Astrocyte of the cerebellum (primary cell): ENCODE measurements around the gene PPP2R3B.
"Not testable (repeated sequence)": the region's sequence is repeated elsewhere in the genome, so short reads cannot be mapped to it uniquely, and the experiment has no call there.

Source experiments
- DNase-seq: peaks from one replicate; pipeline ENCODE4 v3.0.0-alpha.2; 2011; ENCODE audit warnings: low read depth
- H3K4me3 ChIP-seq: 2 replicates; pipeline ENCODE4 v1.5.1; 2011; ENCODE audit warnings: mild to moderate bottlenecking, low read depth, low read length, moderate library complexity
- in situ Hi-C: cut with HindIII; loops from 2 replicates; pipeline ENCODE4 v1.10.0; 2017; ENCODE audit warnings: low sequenced_read_pairs
- TF ChIP-seq, protein P1 (sequence below): IDR thresholded peaks from 2 replicates; pipeline ENCODE4 v1.5.1; 2012; ENCODE audit warnings: low read length, low read depth, moderate library complexity, mild to moderate bottlenecking; ENCODE audit errors: missing control alignments

The PPP2R3B gene

DNA sequence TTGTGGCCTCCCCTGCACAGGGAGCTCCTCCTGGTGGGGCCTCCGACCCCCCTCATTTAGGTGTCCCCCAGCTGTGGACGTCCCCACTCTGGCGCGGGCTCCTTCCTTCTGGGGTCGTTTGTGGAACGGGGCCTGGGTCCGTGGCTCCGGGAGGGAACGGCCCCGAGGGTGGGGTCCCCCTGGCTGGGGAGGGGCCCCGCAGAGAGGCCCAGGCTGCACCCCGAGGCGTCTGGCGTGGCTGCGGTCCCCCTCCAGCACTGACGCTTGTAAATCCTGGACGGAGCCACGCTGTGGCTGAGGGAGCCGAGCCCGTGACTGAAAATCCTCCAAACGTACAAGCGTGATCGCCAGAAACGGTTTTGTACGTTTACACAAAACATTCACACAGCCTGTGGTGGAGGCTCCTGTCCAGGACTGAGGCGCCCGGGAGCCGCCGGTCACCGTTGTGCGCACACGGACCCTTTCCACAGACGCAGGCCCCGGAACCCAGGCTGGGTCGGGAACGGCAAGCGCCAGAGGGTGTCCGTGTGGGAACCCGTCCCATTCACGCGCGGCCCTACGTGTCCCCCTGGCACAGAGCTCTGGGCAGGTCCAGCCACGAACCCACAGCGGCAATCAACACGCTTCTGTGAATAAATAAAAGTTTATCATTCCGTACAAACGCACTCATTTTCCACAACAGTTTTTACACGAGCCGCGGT is 52.9 kb downstream of the PPP2R3B start:
- TF ChIP-seq, protein P1, sequence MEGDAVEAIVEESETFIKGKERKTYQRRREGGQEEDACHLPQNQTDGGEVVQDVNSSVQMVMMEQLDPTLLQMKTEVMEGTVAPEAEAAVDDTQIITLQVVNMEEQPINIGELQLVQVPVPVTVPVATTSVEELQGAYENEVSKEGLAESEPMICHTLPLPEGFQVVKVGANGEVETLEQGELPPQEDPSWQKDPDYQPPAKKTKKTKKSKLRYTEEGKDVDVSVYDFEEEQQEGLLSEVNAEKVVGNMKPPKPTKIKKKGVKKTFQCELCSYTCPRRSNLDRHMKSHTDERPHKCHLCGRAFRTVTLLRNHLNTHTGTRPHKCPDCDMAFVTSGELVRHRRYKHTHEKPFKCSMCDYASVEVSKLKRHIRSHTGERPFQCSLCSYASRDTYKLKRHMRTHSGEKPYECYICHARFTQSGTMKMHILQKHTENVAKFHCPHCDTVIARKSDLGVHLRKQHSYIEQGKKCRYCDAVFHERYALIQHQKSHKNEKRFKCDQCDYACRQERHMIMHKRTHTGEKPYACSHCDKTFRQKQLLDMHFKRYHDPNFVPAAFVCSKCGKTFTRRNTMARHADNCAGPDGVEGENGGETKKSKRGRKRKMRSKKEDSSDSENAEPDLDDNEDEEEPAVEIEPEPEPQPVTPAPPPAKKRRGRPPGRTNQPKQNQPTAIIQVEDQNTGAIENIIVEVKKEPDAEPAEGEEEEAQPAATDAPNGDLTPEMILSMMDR: no peak
- DNase-seq: no peak
- H3K4me3 ChIP-seq: no peak overlapping the region
- in situ Hi-C loops: no loop called here

DNA sequence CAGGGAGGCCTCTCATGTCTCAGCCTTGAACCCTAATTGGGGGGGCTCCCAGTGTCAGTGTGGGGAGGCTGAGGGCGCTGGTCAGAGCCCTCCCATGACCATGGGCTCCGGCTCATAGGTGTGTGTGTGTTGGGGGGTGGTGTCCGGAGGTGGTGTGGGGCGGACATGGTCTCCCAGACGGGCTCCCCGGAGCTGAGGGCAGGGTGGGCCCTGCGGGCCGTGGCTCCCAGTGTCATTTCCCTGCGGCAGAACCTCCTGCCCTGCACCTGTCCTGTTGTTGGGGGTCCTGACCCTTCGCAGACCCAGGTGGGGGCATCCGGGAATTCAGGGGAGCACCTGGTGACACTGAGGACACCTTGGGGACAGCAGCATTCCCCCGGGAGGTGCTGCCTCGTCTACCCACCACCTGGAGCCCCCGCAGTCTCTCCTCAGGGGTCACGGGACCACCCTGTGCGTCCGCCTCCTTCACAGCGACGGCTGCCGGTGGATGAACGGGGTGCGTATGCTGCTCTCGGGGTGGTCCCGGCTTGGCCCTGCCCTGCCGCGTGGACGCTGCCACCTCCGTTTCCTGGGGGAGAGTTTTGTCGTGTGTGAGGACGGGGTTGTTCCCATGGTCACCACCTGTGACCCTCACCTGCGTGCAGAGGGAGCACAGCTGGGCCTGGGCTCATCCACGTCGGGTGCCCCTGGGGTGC is 53.6 kb downstream of the PPP2R3B start:
- TF ChIP-seq, protein P1: no peak
- in situ Hi-C loops: no loop called here
- no peak overlapping the region for H3K4me3 ChIP-seq
- DNase-seq: no peak

DNA sequence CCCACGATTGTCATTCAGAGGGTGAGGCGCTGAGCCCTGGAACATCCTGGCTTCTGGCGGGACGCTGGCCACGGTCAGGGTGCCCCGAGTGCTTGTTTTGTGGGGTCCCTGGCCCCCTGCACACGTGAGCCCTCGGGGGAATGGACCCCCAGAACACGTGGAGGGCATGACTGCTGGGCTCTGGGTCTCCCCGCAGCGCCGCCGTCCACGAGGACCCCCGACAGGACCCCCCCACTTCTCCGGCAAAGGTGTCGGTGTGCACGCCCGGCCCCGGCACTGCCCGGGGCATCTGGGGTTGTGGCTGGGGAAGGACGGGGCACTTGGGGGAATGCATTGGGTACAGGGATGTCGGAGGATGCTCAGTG is 54.2 kb downstream of the PPP2R3B start:
- in situ Hi-C loops: no loop called here
- DNase-seq: no peak
- H3K4me3 ChIP-seq: no peak overlapping the region
- TF ChIP-seq, protein P1: no peak

DNA sequence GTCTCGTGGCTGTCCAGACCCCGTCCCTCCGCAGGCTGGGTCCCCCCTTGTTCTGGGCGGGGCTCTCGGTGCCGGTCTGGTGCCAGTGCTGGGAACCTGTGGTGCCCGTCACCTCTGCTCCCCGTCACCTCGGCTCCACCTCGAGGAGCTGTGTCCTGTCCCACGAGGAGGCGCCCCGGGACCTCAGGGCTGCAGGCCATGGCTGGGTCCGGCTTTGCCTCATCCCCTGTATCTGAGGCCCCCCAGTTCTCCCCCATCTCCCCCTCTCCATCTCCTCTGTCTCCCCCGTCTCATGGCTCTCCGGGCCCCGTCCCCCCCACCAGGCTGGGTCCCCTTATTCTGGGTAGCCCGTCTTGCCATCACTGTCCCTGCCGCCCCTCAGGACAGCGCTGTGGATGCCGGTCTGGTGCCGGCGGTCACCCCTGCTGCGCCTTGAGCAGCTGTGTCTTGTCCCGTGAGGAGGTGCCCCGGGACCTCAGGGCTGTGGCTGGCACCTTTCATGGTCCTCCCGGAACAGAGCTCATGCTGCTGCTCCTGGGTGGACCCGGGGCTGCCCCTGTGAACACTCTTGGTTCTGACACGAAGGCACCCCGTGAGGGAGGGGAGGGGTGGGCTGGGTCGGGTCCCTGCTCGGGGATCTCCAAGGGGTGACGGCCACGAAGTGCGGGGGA is 54.7 kb downstream of the PPP2R3B start:
- no peak overlapping the region for H3K4me3 ChIP-seq
- in situ Hi-C loops: no loop called here
- TF ChIP-seq, protein P1: no peak
- DNase-seq: no peak

DNA sequence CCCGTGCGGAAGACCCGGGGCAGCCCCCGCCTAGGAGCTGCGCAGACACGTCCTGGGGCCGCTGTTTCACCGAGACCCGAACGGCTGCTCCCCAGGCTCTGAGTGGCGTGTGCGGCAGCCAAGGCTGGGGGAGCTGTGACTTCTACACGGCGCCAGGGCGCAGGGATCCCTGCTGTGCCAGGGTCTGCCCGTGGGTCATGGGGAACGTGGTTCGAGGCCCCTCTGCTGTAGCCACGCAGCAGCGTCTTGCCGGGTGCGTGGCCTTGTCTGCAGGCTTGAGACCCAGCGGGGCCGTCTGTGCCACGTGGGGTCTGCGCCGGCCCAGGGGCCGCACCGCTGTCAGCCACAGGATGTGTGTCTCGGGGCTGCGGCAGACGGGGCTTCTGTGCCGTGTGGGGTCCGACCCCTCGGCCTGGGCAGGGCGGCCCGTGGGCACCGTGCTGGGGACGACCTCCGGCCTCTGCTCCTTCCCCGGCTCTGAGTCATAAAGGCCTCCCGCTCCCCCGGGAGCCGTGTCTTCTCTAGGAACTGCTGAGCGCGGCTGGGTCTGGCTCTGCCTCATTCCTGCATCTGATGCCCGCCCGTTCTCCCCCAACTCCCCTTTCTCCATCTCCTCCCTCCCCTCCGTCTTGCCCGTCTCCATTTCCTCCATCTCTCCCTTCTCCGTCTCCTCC is 55.4 kb downstream of the PPP2R3B start:
- TF ChIP-seq, protein P1: no peak
- in situ Hi-C loops: no loop called here
- peak overlapping the region; percentile 9 for H3K4me3 ChIP-seq
- no peak for DNase-seq

DNA sequence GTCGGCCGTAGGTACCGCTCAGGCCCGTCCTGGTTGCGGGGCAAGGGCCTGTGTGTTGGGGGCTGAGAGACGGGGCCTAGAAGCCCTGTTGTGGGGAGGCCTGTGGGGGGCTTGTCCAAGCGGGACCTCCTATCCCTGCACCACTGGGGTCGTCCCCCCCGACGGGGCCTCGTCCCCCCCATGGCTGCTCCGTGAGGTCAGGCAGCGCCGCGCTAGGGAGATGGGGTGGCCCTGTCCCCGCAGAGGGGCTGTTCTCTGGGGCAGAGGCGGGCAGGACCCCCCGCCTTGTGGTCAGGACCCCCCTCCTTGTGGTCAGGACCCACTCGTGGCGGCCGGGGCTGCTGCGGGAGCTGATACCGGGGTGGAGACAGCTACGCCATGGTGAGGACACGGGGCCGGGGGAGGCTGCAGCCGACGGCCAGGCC is 56.0 kb downstream of the PPP2R3B start:
- TF ChIP-seq, protein P1: no peak
- DNase-seq: no peak
- H3K4me3 ChIP-seq: no peak overlapping the region
- in situ Hi-C loops: no loop called here

DNA sequence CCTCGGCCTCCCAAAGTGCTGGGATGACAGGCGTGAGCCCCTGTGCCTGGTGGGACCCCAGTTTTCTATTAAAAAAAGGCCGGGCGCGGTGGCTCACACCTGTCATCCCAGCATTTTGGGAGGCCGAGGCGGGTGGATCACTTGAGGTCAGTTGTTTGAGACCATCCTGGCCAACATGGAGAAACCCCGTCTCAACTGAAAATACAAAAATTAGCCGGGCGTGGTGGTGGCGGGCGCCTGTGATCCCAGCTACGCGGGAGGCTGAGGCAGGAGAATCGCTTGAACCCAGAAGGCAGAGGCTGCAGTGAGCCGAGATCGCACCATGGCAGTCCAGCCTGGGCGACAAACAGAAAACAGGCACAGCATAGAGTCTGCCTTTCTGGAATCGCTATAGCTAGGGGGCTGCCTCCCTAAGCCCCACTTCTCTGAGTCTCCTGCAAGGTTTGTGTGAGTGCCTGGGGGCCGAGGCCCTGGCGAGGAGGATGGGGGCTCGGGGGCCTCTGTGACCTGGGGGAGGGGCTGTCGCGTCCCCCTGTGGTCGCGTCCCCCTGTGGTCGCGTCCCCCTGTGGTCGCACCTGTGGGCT is 56.5 kb downstream of the PPP2R3B start:
- in situ Hi-C loops, DNase-seq, H3K4me3 ChIP-seq: not testable (repeated sequence)
